Activated CD4-positive, alpha-beta memory T cell treated with anti-CD3 and anti-CD28 coated beads for 36 hours (primary cell): ENCODE results near the gene MYO15A. TPM values are rescaled to one million over a fixed set of nuclear protein-coding genes. Genes with fewer than 3 reads are reported as not detected.
A peak's percentile ranks its signal among the peaks of the same experiment; 100 is the strongest.

Experiments
- CTCF ChIA-PET: fragments of 350-600 bp; sonication (Branson Sonifier 250); formaldehyde crosslinking; loops from one replicate; lab custom pipeline; 2021; ENCODE audit warnings: antibody characterized with exemption, inconsistent platforms; lab: Charles Lee
- POLR2A ChIA-PET: fragments of 350-600 bp; sonication (Branson Sonifier 250); formaldehyde crosslinking; loops from one replicate; lab custom pipeline; 2021; ENCODE audit warnings: antibody characterized with exemption; lab: Charles Lee
- DNase-seq: peaks from one replicate; pipeline ENCODE4 v3.0.0-alpha.2; 2020
- H3K27ac Mint-ChIP-seq: one replicate; pipeline ENCODE4 v1.8.0; 2021; ENCODE audit warnings: mixed read lengths
- H3K27me3 Mint-ChIP-seq: one replicate; pipeline ENCODE4 v1.8.0; 2021; ENCODE audit warnings: mixed read lengths
- H3K36me3 Mint-ChIP-seq: one replicate; pipeline ENCODE4 v1.8.0; 2021; ENCODE audit warnings: mixed read lengths
- H3K4me1 Mint-ChIP-seq: one replicate; pipeline ENCODE4 v1.8.0; 2021; ENCODE audit warnings: low read depth, mixed read lengths
- H3K4me3 Mint-ChIP-seq: one replicate; pipeline ENCODE4 v1.8.0; 2021; ENCODE audit warnings: mild to moderate bottlenecking, mixed read lengths
- H3K9me3 Mint-ChIP-seq: one replicate; pipeline ENCODE4 v1.8.0; 2021; ENCODE audit warnings: mixed read lengths
- intact Hi-C: fragments of 100-400 bp; cut with micrococcal nuclease; formaldehyde crosslinking; loops from one replicate; pipeline ENCODE4 v1.15.1; 2023
- total RNA-seq, 2 experiments: library from RNA; stranded (reverse); gene quantifications; one replicate each; pipeline ENCODE4 v1.2.3, GENCODE V29; 2021

MYO15A gene
- total RNA-seq, 2 experiments from 2014 or later, result 0.78 to 1.3 TPM

- no peaks in the 10 kb centered on the region for H3K27me3 Mint-ChIP-seq
- H3K9me3 Mint-ChIP-seq, result no peaks in the 10 kb centered on the region
- H3K4me3 Mint-ChIP-seq, result no peak overlapping the region
- DNase-seq, result no peak
- POLR2A ChIA-PET, result no interaction called here
- intact Hi-C loops, result no loop called here
- CTCF ChIA-PET, result no interaction called here
- H3K36me3 Mint-ChIP-seq, result no peaks in the 10 kb centered on the region
- H3K4me1 Mint-ChIP-seq, result peaks cover 13% of the 10 kb centered on the region
- H3K27ac Mint-ChIP-seq, result no peak overlapping the region
Measured at GRCh38 chr17:18156171-18156975, 47.8 kb downstream of the MYO15A start.

GRCh38 chr17:18156976-18157280 is 48.4 kb downstream of the MYO15A start:
- ChIA-PET POLR2A (no interaction called here), CTCF (no interaction called here)

GRCh38 chr17:18157354-18157985 is 48.9 kb downstream of the MYO15A start:
- CTCF ChIA-PET, result interaction anchor here (0.8 to 0.9 kb wide), 3 partner anchors 25 to 60 kb away, joined by 3 read pairs; partner anchors contain the start of gene ALKBH5
- Mint-ChIP-seq H3K27me3 (no peaks in the 10 kb centered on the region), H3K4me3 (no peak overlapping the region), H3K27ac (peak overlapping the region; percentile 64), H3K36me3 (no peaks in the 10 kb centered on the region), H3K4me1 (peaks cover 13% of the 10 kb centered on the region), H3K9me3 (no peaks in the 10 kb centered on the region)
- intact Hi-C loops, result no loop called here
- POLR2A ChIA-PET, result interaction anchor here (1.0 kb wide), 2 partner anchors 24 to 25 kb away, joined by 3 read pairs; no protein-coding TSS in a partner anchor
- DNase-seq, result no peak

More at GRCh38 chr17:18156976-18157280, 48.4 kb downstream of the MYO15A start:
- no peaks in the 10 kb centered on the region for H3K9me3 Mint-ChIP-seq
- no peaks in the 10 kb centered on the region for H3K27me3 Mint-ChIP-seq
- intact Hi-C loops, result no loop called here
- no peak overlapping the region for H3K4me3 Mint-ChIP-seq
- H3K4me1 Mint-ChIP-seq, result peaks cover 13% of the 10 kb centered on the region
- no peaks in the 10 kb centered on the region for H3K36me3 Mint-ChIP-seq
- no peak overlapping the region for H3K27ac Mint-ChIP-seq
- no peak for DNase-seq

- Mint-ChIP-seq H3K27ac (peak overlapping the region; percentile 64), H3K36me3 (no peaks in the 10 kb centered on the region), H3K4me3 (peak overlapping the region; percentile 59)
Measured at GRCh38 chr17:18158022-18158600, 49.6 kb downstream of the MYO15A start.

GRCh38 chr17:18159551-18160120 is 51.1 kb downstream of the MYO15A start:
- CTCF ChIA-PET, result no interaction called here
- H3K36me3 Mint-ChIP-seq, result no peaks in the 10 kb centered on the region
- no peak for DNase-seq
- peaks cover 10% of the 10 kb centered on the region for H3K4me1 Mint-ChIP-seq
- H3K27ac Mint-ChIP-seq, result no peak overlapping the region
- POLR2A ChIA-PET, result no interaction called here
- H3K9me3 Mint-ChIP-seq, result no peaks in the 10 kb centered on the region
- intact Hi-C loops, result no loop called here
- no peak overlapping the region for H3K4me3 Mint-ChIP-seq
- no peaks in the 10 kb centered on the region for H3K27me3 Mint-ChIP-seq

More at GRCh38 chr17:18158022-18158600, 49.6 kb downstream of the MYO15A start:
- no peaks in the 10 kb centered on the region for H3K9me3 Mint-ChIP-seq
- POLR2A ChIA-PET, result interaction anchor here (1.0 kb wide), 2 partner anchors 23 to 24 kb away, joined by 3 read pairs; no protein-coding TSS in a partner anchor
- CTCF ChIA-PET, result interaction anchor here (0.5 to 0.9 kb wide), 4 partner anchors 23 to 59 kb away, joined by 3 read pairs; partner anchors contain the start of gene ALKBH5
- H3K27me3 Mint-ChIP-seq, result no peaks in the 10 kb centered on the region
- intact Hi-C loops, result loop anchor here (1.0 kb wide), 1 partner anchor 25 kb away; the partner anchor contains the start of gene ALKBH5
- peaks cover 13% of the 10 kb centered on the region for H3K4me1 Mint-ChIP-seq
- DNase-seq, result peak; percentile 98

GRCh38 chr17:18160128-18160856 is 51.7 kb downstream of the MYO15A start:
- peaks cover 10% of the 10 kb centered on the region for H3K4me1 Mint-ChIP-seq
- H3K9me3 Mint-ChIP-seq, result no peaks in the 10 kb centered on the region
- no peak overlapping the region for H3K27ac Mint-ChIP-seq
- ChIA-PET POLR2A (no interaction called here), CTCF (interaction anchor here (0.6 to 1.6 kb wide), 2 partner anchors 18 to 1341 kb away, joined by 3 to 5 read pairs; no protein-coding TSS in a partner anchor)
- H3K27me3 Mint-ChIP-seq, result no peaks in the 10 kb centered on the region
- H3K4me3 Mint-ChIP-seq, result no peak overlapping the region
- H3K36me3 Mint-ChIP-seq, result no peaks in the 10 kb centered on the region
- DNase-seq, result no peak
- intact Hi-C loops, result no loop called here

- CTCF ChIA-PET, result interaction anchor here (0.5 to 1.6 kb wide), 2 partner anchors 20 to 71 kb away, joined by 3 to 5 read pairs; no protein-coding TSS in a partner anchor
- no peak for DNase-seq
- H3K27ac Mint-ChIP-seq, result no peak overlapping the region
- H3K4me3 Mint-ChIP-seq, result no peak overlapping the region
- no peaks in the 10 kb centered on the region for H3K36me3 Mint-ChIP-seq
- H3K9me3 Mint-ChIP-seq, result no peaks in the 10 kb centered on the region
- intact Hi-C loops, result no loop called here
- no peaks in the 10 kb centered on the region for H3K27me3 Mint-ChIP-seq
- peaks cover 8% of the 10 kb centered on the region for H3K4me1 Mint-ChIP-seq
- POLR2A ChIA-PET, result interaction anchor here (2.9 kb wide), 1 partner anchor 21 kb away, joined by 7 read pairs; the partner anchor contains the start of gene ALKBH5
Measured at GRCh38 chr17:18161207-18162145, 52.9 kb downstream of the MYO15A start.

GRCh38 chr17:18163547-18163946 is 55.0 kb downstream of the MYO15A start:
- H3K4me1 Mint-ChIP-seq, result peaks cover 3% of the 10 kb centered on the region
- intact Hi-C loops, result no loop called here
- no peak for DNase-seq
- H3K27me3 Mint-ChIP-seq, result no peaks in the 10 kb centered on the region
- POLR2A ChIA-PET, result interaction anchor here (2.9 kb wide), 1 partner anchor 19 kb away, joined by 7 read pairs; the partner anchor contains the start of gene ALKBH5
- no peak overlapping the region for H3K4me3 Mint-ChIP-seq
- no peaks in the 10 kb centered on the region for H3K9me3 Mint-ChIP-seq
- no peak overlapping the region for H3K27ac Mint-ChIP-seq
- CTCF ChIA-PET, result no interaction called here
- H3K36me3 Mint-ChIP-seq, result no peaks in the 10 kb centered on the region

- CTCF ChIA-PET, result no interaction called here
- no peak overlapping the region for H3K27ac Mint-ChIP-seq
- POLR2A ChIA-PET, result no interaction called here
- H3K9me3 Mint-ChIP-seq, result no peaks in the 10 kb centered on the region
- no peaks in the 10 kb centered on the region for H3K36me3 Mint-ChIP-seq
- DNase-seq, result no peak
- no peaks in the 10 kb centered on the region for H3K4me1 Mint-ChIP-seq
- H3K27me3 Mint-ChIP-seq, result no peaks in the 10 kb centered on the region
- H3K4me3 Mint-ChIP-seq, result no peak overlapping the region
- intact Hi-C loops, result no loop called here
Measured at GRCh38 chr17:18166894-18167293, 58.3 kb downstream of the MYO15A start.

- DNase-seq, result no peak
- H3K4me1 Mint-ChIP-seq, result no peaks in the 10 kb centered on the region
- no peak overlapping the region for H3K27ac Mint-ChIP-seq
- H3K36me3 Mint-ChIP-seq, result no peaks in the 10 kb centered on the region
- intact Hi-C loops, result no loop called here
- H3K9me3 Mint-ChIP-seq, result no peaks in the 10 kb centered on the region
- H3K4me3 Mint-ChIP-seq, result no peak overlapping the region
- CTCF ChIA-PET, result no interaction called here
- no peaks in the 10 kb centered on the region for H3K27me3 Mint-ChIP-seq
- POLR2A ChIA-PET, result no interaction called here
Measured at GRCh38 chr17:18167421-18167820, 58.9 kb downstream of the MYO15A start.
